Neural cell (in vitro differentiated cells): ENCODE measurements around the gene SEC24D.

Experiments
- CTCF ChIP-seq: fragments of 450-650 bp; IDR thresholded peaks from 2 replicates; pipeline ENCODE4 v1.5.1; 2014; ENCODE audit warnings: antibody characterized with exemption, mild to moderate bottlenecking, moderate library complexity; ENCODE audit not compliant: poor library complexity, severe bottlenecking
- POLR2AphosphoS5 ChIP-seq: IDR thresholded peaks from 2 replicates; pipeline ENCODE4 v1.6.1; 2012

DNA sequence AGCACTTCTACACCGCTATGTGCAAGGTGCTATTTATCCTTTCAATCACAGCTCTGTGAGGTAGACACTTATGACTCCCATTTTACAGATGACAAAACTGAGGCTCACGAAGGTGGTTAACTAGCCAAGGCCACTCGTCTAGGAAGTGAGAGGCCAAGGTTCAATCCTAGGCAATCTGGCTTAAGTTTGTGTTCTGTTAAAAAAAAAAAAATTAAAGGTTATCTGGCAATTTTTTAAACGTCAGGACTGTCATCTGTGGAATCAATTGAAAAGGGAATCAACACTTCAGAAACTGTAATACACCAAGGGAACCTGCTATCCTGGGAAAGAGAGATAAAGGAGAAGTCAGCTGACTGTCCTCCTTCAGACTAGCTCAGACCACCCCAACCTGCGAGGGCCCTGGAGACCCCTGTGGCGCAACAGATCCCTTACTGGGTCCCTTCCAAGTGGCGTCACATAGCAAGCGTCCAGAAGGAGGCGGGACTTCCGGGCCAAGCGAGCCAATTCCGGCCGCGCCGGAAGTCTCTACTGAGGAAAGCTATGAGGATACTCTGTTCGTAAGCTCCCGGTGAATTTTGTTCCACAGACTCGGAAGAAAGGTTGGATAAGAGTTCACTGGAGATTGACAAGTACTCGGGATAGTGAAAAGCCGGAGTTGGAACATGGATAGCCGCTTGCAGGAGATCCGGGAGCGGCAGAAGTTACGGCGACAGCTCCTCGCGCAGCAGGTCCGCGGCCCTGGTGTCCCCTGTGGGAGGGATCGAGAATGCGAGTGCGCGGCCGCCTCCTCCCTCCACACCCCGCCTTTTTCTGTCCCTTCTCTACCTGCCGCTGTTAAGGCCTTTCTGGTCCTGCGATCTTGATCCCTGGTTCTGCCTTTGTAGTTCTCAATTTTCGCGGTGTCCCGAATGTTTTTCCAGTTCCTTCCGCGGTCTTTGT is 150.8 kb downstream of the SEC24D start, which contains the start of gene METTL14:
- TF ChIP-seq CTCF, result peak; percentile 51
- TF ChIP-seq POLR2AphosphoS5, result peak; percentile 88
